COLO668 (cell line): Measurements from ENCODE around the gene ADAMTS2.

Experiments
- DNase-seq: peaks from one replicate; lab custom pipeline; 2025; ENCODE audit not compliant: unreplicated experiment; lab: John Stamatoyannopoulos, UW

Gene ADAMTS2

GRCh38 chr5:179373101-179373934 is 28.1 kb upstream of the ADAMTS2 start:
- DNase-seq: no peak

DNA sequence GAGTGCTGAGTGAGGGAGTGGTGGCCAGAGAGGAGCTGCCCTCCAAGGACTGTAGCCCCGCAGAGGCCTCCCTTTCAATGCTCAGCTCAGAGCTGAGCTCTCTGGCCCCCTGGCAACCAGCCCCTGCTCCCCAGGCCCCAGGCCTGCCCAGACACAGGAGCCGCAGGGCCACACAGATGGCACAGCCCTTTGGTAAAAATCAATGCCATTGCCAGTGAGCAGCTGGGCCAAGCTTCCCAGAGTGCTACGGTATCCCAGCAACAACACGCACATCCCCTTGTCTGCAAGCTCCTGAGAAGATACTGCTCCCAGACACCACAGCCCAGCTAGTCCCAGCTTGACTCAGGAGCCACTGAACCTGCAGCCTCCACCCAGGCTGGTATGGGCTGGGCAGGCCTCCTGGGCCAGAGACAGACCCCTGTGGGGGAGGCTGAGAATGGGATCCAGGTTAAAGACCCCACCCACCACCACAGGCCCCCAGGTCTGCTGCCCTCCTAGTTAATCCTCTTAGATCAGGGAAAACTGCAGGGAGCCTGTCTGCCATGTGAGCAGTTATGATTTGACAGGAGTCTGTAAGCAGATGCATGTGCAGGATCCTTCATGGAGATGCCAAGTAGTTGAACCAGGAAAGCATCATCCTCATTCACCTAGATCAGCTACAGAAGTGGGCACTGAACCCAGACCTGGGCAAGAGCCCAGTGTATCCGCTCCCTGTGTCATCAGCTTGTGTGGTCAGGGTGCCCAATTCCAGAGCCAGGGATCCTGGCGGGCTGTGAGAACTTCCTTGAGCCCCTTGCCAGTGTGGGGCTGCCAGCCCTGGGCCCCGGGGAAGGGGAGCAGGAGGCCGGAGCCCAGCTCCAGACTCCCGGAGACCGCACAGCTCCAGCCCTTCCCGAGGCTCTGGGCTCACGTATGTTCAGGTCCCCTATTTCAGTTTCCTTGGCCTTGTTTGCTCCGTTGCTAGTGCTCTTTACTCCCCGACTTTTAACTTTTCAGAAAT is 26.7 kb upstream of the ADAMTS2 start:
- peak; percentile 0 for DNase-seq

GRCh38 chr5:179371121-179371510 is 25.9 kb upstream of the ADAMTS2 start:
- no peak for DNase-seq

GRCh38 chr5:179370490-179371120 is 25.3 kb upstream of the ADAMTS2 start:
- no peak for DNase-seq

- DNase-seq: no peak
Measured at GRCh38 chr5:179369530-179369884, 24.2 kb upstream of the ADAMTS2 start.

GRCh38 chr5:179368806-179369529 is 23.7 kb upstream of the ADAMTS2 start:
- no peak for DNase-seq

DNA sequence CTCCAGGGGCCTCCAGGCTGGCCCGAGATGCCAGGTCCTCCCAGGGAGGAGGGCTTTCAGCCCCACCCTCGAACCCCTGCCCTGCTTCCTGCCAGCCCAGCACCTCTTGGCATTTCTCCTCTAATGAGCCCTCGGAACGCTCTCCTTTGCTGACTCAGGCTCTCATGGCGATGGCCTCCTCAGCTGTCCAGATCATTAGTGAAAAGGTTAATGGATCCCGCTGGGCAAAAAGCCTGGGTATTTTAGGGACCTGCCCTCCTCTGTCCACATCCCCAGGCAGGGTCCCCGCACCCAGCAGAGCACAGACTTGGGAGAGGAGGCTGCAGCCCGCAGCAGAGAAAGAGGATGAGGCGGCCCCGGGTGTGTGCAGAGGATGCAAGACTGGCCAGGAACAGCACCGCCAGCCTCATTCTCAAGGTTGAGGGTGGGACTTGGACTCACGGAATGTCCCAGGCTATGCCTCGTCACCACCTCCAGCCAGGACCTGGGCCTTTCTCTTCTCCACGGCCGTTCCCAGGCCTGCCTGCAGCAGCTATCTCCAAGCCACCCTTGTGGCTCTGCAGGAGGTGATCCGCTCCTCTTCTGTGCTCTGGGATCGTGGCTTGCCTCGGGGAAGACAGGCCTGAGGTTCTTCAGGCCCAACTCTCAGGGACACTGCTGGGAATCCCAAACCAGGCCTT is 23.0 kb upstream of the ADAMTS2 start:
- no peak for DNase-seq

DNA sequence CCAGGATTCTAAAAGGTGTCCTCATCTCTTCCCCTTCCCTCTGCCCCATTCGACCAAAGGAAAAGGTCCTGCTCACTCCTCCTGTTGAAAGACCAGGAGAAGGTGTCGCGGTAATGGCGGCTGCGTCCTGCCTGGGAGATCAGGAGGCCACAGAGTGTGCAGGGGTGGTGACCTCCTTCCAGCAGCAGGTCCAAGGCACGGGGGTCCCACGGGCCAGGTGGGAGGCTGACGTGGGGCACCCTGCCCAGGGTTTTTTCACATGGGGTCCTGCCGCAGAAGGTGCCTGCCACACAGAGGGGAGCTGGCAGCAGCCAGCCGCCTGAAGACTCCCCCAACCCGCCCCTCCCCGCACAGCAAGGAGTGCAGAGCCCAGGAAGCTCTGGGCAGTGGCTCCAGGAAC is 22.2 kb upstream of the ADAMTS2 start:
- no peak for DNase-seq

GRCh38 chr5:179362355-179362754 is 17.1 kb upstream of the ADAMTS2 start:
- DNase-seq: no peak

DNA sequence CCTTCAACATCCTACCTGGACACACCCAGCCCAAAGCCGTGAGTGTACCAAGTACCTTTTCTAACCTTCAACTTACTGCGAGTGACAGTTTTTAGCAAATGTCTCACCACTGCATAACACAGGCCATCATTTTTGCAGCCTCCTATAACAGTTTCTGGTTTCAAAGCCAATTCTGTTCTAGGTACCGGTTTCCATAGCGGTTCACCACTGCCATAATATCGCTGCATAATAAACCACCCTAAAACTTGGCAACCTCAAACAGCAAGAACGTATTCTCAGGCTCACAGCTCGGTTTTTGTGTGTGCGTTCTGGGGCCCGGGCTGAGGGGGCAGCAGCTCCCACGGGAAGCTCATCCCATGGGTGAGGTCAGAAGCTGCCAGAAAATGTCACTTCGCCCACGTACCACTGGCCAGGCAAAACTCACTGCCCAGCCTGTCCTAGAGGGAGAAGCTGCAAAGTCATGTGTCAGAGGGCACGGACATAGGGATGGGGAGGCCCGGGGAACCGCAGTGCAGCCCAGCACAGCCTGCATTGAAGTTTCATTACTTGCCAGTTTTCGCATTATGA is 15.9 kb upstream of the ADAMTS2 start:
- DNase-seq: no peak

GRCh38 chr5:179357031-179357430 is 11.8 kb upstream of the ADAMTS2 start:
- no peak for DNase-seq

DNA sequence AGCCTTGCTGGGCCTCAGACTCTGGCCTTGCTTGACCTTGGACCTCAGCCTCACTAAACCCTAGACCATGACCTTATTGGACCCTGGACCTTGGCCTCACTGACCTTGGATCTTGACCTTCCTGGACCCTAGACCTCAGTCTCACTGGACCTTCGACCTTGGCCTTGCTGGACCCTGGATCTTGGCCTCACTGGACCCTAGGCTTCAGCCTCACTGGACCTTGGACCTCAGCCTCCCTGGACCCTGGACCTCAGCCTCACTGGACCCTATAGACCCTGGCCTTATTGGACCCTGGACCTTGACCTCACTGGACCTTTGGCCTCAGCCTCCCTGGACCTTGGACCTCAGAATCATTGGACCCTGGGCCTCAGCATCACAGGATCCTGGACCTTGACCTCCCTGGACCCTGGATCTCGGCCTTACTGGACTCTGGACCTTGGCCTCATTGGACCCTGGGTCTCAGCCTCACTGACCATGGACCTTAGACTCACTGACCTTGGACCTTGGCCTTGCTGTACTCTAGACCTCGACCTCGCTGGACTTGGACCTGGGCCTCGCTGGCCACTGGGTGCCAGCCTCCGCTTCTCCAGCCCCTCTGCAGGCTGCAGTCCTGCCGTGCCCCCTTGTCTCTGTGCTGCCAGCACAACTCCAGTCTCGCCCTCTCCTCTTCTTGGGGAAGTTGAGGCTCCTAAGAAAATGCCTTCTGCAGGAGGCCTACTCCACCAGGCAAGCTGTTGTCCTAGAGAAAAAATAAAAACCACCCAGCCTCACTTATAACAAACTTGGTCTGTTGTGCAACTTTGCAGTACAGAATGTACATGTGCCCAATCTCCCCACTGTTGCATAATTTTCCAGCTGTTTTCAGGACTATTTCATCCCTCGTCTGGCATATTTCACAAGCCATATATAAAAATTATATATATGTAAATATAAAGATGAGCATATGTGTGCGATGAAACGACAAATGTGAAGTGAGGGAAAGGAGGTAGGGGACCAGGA is 11.0 kb upstream of the ADAMTS2 start:
- DNase-seq: no peak

GRCh38 chr5:179354305-179354882 is 9.1 kb upstream of the ADAMTS2 start:
- DNase-seq: no peak

- no peak for DNase-seq
Measured at GRCh38 chr5:179348843-179349242, 3.6 kb upstream of the ADAMTS2 start.

GRCh38 chr5:179348011-179348530 is 2.8 kb upstream of the ADAMTS2 start:
- no peak for DNase-seq

- DNase-seq: no peak
Measured at GRCh38 chr5:179347581-179347980, 2.3 kb upstream of the ADAMTS2 start.

DNA sequence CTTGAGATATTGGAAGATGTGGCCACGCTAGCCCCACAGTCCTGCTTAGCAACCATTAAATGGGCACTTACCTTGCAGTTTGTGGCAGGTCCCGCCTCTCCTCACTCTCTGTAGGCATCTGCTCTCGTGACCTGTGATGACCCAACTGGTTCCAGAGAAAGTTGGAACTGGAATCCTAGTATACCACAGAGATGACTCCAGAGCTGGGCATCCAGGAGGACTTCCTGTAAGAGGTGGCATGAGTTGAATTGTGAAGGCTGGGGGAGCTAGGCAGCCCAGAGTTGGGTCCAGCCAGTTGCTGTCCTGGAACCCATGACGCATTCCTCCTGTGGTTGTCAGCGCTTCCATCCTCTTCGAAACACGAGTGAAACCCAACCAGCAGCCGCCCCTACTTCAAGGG is 1.6 kb upstream of the ADAMTS2 start:
- no peak for DNase-seq

GRCh38 chr5:179346401-179346800 is 1.1 kb upstream of the ADAMTS2 start:
- DNase-seq: no peak
